A673 (cell line): ENCODE data around the gene DENND1A.

Experiments used
- CTCF ChIP-seq: fragments of 300-800, 200-600 bp; sonication (generic); conservative IDR thresholded peaks from 2 replicates; pipeline ENCODE4 v1.5.1; 2017; ENCODE audit warnings: low read depth, mild to moderate bottlenecking, antibody characterized with exemption, low read length, moderate library complexity, mixed read lengths
- EZH2 ChIP-seq: fragments of 200-600 bp; sonication (generic); IDR thresholded peaks from 2 replicates; pipeline ENCODE4 v1.6.1; 2017; ENCODE audit warnings: borderline replicate concordance, low read depth, mild to moderate bottlenecking, mixed read lengths, antibody characterized with exemption, low read length; ENCODE audit not compliant: poor library complexity, severe bottlenecking

DNA sequence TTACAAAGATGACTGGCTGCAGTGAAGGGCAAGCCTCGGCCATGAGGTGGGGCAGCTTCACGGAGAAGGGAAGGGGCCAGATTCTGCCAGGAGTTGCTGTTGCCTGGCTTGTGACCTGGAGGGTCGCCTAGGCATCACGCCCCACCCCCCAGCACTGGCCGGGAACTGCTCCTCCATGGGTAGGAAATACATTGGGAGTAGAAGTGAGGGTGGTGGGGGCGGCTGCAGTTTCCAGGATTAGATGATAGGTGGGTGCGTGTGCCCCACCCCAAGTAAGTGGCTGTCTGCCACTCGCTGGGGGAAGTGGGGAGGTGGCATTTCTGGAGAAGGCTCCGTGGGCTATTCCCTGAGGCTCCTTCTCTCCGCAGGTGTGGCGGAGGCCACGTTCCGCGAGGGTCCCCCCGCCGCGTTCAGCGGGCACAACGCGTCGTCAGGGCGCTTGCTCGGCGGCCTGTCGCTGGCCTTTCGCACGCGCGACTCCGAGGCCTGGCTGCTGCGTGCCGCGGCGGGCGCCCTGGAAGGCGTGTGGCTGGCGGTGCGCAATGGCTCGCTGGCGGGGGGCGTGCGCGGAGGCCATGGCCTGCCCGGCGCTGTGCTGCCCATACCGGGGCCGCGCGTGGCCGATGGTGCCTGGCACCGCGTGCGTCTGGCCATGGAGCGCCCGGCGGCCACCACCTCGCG, 557.0 kb downstream of the DENND1A start:
- TF ChIP-seq CTCF (no peak), EZH2 (no peak)
